NT2/D1 (cell line): ENCODE results near the gene SMIM36.

Experiments
- DNase-seq: peaks from one replicate; pipeline ENCODE4 v3.0.0-alpha.2; 2011; ENCODE audit warnings: low read depth, low spot score
- H3K27me3 ChIP-seq: 2 replicates; pipeline ENCODE4 v1.6.0; 2011; ENCODE audit warnings: mild to moderate bottlenecking; ENCODE audit not compliant: insufficient read length, insufficient read depth
- H3K36me3 ChIP-seq: 2 replicates; pipeline ENCODE4 v1.6.1; 2011; ENCODE audit warnings: mild to moderate bottlenecking, low read length, mixed read lengths; ENCODE audit not compliant: insufficient read depth, insufficient read length
- H3K4me1 ChIP-seq: 2 replicates; pipeline ENCODE4 v1.5.1; 2011; ENCODE audit not compliant: insufficient read depth, insufficient read length
- H3K4me3 ChIP-seq: 2 replicates; pipeline ENCODE4 v1.5.1; 2011; ENCODE audit warnings: low read depth; ENCODE audit not compliant: insufficient read length
- H3K9ac ChIP-seq: 2 replicates; pipeline ENCODE4 v1.6.0; 2011; ENCODE audit warnings: low read depth; ENCODE audit not compliant: insufficient read length
- H3K9me3 ChIP-seq: 2 replicates; pipeline ENCODE4 v1.5.1; 2011; ENCODE audit warnings: mild to moderate bottlenecking, low read length; ENCODE audit not compliant: insufficient read depth
- SUZ12 ChIP-seq: IDR thresholded peaks from 2 replicates; pipeline ENCODE4 v1.6.1; 2011; ENCODE audit not compliant: insufficient read length, insufficient read depth; ENCODE audit errors: extremely low read depth
- YY1 ChIP-seq: IDR thresholded peaks from 2 replicates; pipeline ENCODE4 v1.6.1; 2011; ENCODE audit not compliant: insufficient read length, insufficient read depth
- ZNF274 ChIP-seq: IDR thresholded peaks from 2 replicates; pipeline ENCODE4 v1.6.1; 2011; ENCODE audit warnings: mild to moderate bottlenecking, low read depth, low read length

Gene SMIM36

DNA sequence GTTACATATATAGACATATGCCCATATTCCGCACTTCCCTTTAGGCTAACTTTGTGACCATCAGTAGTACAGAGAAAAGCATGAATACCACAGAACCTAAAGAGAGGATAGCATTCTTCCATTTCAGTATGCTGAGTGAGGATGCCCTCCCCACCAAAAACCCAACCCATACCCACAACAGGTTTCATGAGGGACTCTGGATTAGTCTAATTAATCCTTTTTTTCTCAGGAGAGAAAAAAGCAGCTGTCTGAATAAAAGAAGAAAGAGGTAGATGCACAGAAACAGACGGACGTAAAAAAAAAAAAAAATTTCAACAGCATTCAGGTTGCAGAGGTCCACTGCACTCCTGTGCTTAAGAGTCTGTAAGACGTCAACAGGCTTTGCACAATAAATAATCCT lies 96.3 kb downstream of the SMIM36 start:
- no peaks in the 10 kb centered on the region for H3K9me3 ChIP-seq
- TF ChIP-seq SUZ12, result no peak
- no peak for TF ChIP-seq ZNF274
- no peak for TF ChIP-seq YY1
- no peak overlapping the region for H3K9ac ChIP-seq
- no peak overlapping the region for H3K4me3 ChIP-seq
- no peaks in the 10 kb centered on the region for H3K4me1 ChIP-seq
- peaks cover 40% of the 10 kb centered on the region for H3K36me3 ChIP-seq
- no peak for DNase-seq
- no peaks in the 10 kb centered on the region for H3K27me3 ChIP-seq

DNA sequence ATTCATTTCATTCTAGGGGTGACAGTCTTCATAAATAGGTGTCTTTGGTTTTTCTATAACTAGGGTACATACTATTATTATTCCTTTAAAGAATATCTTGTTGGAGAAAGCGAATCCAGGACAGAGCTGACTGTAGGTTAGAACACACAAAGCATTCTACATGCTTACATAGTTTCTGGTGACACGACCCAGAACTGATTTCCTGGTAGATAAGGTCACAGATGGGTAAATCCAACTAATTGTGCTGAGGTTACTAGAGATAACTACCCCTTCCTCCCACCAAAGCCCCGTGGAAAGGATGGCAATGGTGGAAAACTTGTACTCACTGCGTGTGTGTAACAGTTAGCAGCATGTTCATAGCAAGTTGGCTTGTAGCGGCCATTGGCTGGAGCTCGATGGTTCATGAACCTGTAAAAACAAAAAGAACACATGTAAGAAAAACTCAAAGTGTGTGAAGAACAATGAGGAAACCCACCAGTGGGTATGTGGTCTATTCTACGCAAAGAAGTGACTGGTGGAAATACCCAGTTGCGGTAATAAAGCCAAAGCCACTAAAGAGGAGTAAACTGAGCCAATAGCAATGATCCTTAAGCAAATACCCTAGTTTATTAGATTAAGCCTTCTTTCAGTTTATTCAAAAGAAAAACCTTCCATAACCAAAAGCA lies 97.3 kb downstream of the SMIM36 start:
- no peak overlapping the region for H3K4me3 ChIP-seq
- TF ChIP-seq YY1 (no peak), ZNF274 (no peak), SUZ12 (no peak)
- H3K9ac ChIP-seq, result no peak overlapping the region
- H3K27me3 ChIP-seq, result no peaks in the 10 kb centered on the region
- H3K36me3 ChIP-seq, result peaks cover 46% of the 10 kb centered on the region
- H3K4me1 ChIP-seq, result no peaks in the 10 kb centered on the region
- H3K9me3 ChIP-seq, result no peaks in the 10 kb centered on the region
- DNase-seq, result no peak

DNA sequence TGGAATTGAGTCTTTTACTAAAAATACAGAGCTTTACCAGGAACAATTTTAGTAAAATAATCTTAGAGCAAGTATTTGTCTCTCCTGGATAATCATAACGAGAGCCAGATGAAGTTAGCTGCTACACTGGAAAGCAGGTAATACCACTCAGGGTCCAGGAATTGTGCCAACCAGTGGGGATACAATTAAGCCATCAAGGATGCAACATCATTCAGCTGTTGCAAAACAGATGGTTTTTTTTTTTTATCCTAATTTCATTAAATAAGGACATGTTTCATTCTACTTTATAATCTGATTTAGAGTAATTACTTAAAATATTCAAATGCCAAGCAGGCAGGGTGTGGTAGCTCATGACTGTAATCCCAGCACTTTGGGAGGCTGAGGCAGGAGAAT lies 99.8 kb downstream of the SMIM36 start:
- TF ChIP-seq ZNF274 (no peak), YY1 (no peak), SUZ12 (no peak)
- no peaks in the 10 kb centered on the region for H3K27me3 ChIP-seq
- no peak for DNase-seq
- no peak overlapping the region for H3K4me3 ChIP-seq
- no peaks in the 10 kb centered on the region for H3K4me1 ChIP-seq
- peaks cover 63% of the 10 kb centered on the region for H3K36me3 ChIP-seq
- no peak overlapping the region for H3K9ac ChIP-seq
- H3K9me3 ChIP-seq, result no peaks in the 10 kb centered on the region

DNA sequence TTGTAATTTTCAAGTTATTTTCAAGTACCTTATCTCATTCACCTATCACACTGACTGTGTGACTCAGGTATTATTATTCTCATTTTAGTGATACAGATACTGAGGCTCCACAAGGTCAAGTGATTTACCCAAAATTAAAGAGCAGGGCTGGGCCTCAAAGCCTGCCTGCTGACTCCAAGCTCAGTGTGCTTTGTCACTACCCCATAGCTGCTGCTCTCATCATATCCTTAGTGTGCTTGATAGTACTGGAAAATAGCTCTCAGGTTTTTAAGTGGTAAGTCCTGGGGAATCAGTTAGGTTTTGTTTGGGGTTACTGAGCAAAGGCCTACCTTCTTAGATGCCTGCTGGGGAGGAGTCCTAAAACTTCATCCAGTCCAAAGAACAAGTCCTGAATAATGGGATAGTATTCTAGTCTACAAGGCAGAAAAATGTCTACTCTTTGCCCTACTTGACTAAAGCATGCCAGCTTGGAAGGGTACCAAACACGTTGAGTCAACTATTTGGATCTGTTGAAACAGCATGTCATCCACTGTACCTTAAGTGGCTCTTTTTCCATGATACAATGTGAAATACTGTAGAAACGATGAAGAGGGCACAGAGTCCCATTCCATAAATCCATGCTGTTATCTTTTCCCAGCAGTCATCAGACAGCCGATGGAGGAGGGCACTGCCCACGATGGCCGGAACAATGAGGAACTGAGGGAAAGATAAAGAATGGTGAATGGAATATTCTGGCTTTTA lies 100.4 kb downstream of the SMIM36 start:
- TF ChIP-seq SUZ12, result no peak
- TF ChIP-seq YY1, result no peak
- TF ChIP-seq ZNF274, result no peak
- Histone ChIP-seq H3K9ac (no peak overlapping the region), H3K4me1 (no peaks in the 10 kb centered on the region), H3K4me3 (no peak overlapping the region), H3K36me3 (peaks cover 66% of the 10 kb centered on the region), H3K27me3 (no peaks in the 10 kb centered on the region), H3K9me3 (no peaks in the 10 kb centered on the region)
- no peak for DNase-seq

DNA sequence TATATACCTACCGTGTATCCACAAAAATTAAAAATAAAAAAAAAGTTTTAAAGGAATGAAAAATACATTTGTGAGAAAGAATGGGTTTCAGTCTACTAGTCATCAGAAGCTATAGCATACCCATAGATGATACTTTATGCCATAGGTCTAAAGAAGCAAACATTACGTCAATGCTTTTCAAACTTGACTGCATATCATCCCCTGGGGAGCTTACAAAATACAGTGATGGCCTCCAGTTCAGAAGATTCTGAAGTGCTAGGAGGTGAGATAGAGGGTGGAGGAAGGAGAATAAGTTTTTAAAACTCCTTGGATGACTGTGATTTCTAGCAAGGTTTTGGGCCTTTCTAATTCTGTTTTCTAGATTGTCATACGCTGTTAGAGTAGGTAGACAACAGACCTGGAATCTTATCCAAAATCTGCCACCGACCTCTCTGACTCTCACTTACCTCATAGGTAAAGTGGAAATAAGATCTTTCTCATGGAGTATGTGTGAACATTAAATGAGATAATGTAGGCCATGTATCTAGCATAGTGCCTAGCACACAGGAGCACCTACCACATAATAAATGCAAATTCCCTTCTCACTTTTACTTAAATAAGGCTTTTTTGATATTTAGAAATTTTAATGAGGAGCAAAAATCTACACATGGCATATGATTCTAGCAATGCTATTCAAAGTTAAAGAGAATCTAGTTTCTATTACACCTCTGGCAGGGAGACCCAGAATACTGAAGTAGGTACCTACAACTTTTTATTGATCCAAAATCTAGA lies 102.0 kb downstream of the SMIM36 start:
- H3K27me3 ChIP-seq, result no peaks in the 10 kb centered on the region
- no peak overlapping the region for H3K4me3 ChIP-seq
- TF ChIP-seq YY1 (no peak), SUZ12 (no peak), ZNF274 (no peak)
- no peaks in the 10 kb centered on the region for H3K9me3 ChIP-seq
- H3K36me3 ChIP-seq, result peaks cover 74% of the 10 kb centered on the region
- no peak overlapping the region for H3K9ac ChIP-seq
- no peaks in the 10 kb centered on the region for H3K4me1 ChIP-seq
- DNase-seq, result no peak

DNA sequence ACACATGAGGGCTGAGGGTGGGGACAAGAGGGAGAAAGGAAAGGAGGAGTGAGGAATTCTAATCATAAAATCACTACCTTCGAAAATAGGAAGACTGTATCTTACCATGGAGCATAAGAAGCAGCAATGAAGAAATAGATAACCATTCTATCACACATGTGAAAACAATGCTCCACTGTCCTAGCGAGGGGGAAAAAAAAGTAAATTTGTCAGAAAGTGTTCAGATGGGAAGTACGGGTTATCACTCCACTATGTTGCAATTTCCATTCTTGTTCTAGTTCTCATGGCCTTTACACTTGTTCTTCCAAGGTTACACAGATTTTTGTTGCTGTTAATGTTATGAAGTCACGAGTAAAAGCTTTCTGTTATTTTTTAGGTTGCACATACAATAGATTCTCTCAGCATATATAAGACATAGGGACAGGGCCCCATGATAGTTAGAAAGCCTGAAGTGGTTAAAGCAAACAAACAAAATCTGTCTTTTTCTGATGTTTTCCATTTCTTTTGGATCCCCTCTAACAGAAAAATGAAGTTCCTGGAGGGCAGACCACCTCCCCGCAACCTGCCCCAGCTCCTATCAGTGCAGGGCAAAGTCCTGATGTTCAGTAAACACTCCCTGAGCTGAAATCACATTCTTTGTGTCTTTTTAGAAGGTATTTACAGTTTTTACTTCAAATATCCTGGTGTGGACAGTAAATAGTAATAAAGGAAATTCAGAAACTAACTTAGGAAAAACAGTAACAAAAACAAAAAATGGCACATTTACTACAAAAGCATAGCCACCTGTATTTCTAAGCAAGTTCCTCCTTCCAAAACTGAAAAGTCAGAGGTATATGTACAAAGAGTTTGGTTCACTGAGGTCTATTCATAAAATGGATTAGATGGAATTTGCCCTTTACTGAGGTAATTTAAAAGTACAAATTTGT lies 103.3 kb downstream of the SMIM36 start:
- no peaks in the 10 kb centered on the region for H3K27me3 ChIP-seq
- DNase-seq, result no peak

More for the DNA sequence above, 103.3 kb downstream of the SMIM36 start:
- no peak overlapping the region for H3K9ac ChIP-seq
- H3K36me3 ChIP-seq, result peaks cover 71% of the 10 kb centered on the region
- TF ChIP-seq ZNF274, result no peak
- no peak for TF ChIP-seq YY1
- TF ChIP-seq SUZ12, result no peak
- H3K9me3 ChIP-seq, result no peaks in the 10 kb centered on the region
- H3K4me3 ChIP-seq, result no peak overlapping the region
- H3K4me1 ChIP-seq, result no peaks in the 10 kb centered on the region
